ENCODE results near the gene ELMO3.

Gene ELMO3

DNA sequence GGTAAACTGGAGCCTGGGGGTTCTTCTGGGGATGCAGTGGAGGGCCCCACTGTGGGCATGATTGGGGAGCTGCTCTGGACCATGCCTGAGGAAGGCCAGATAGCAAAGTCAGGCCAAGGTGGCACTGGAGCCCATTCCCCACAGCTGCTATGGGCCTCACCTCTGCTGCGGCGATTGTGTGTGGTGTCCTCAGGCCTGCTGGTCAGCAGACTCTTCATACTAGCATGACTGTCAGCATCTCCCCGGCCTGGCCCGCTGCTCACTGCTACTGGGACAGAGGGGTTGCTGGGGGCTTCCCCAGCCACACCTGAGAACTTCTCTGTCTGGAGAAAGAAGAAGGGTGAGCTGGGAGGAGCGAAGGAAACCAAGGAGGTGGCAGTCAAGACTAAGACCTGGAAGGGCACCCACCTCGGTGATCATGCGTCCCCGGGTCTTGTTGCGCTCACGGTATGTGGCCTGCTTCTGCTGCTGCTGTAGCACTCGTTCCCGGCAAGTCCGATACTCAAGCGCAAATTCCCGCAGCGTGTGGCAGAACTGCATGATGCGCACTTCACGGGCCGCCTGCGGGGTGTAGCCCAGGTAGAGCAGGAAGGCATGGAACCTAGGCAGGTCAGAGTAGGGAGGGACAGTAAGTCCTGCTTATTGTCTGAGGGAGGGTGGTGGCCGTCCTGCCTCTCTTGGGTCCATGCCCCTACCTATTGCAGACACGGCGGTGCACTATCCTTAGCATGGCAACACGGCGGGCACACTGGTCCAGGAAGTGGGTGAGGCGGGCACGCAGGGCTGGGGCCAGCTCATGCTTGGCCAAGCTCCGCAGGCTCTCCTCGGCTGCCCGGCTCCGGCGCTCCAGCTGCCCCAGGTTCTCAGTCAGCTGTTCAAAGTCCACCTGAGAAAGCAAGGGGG, 31.2 kb downstream of the ELMO3 start:
- no peak for TF ChIP-seq Cebpa-rat (IDR thresholded peaks at IDR 0.05)
- H3K4me2 ChIP-seq = no peak overlapping the region
- peaks cover 66 to 73% (median 70%) of the 10 kb centered on the region in 11 experiments for H3K36me3 ChIP-seq
- H3K27ac ChIP-seq = no peak overlapping the region
- H3K9ac ChIP-seq = no peak overlapping the region
- H4K20me1 ChIP-seq = peaks cover 0 to 53% (median 38%) of the 10 kb centered on the region in 11 experiments; a peak in 15 of 22 replicates
- no peak overlapping the region for H3K4me3 ChIP-seq
- peaks cover 25 to 42% (median 36%) of the 10 kb centered on the region in 10 experiments for H3K4me1 ChIP-seq
- H3K27me3 ChIP-seq = no peaks in the 10 kb centered on the region
- H3K9me3 ChIP-seq (replicated peaks in 1 of 11) = no peaks in the 10 kb centered on the region

GRCh38 chr16:67230809-67231660, 32.1 kb downstream of the ELMO3 start:
- H3K9me3 ChIP-seq (replicated peaks in 1 of 11) = no peaks in the 10 kb centered on the region
- peaks cover 25 to 42% (median 36%) of the 10 kb centered on the region in 10 experiments for H3K4me1 ChIP-seq
- peaks cover 0 to 58% (median 38%) of the 10 kb centered on the region in 11 experiments; a peak in 15 of 22 replicates for H4K20me1 ChIP-seq
- no peak overlapping the region for H3K4me3 ChIP-seq
- H3K36me3 ChIP-seq = peaks cover 66 to 81% (median 78%) of the 10 kb centered on the region in 11 experiments
- no peak overlapping the region for H3K4me2 ChIP-seq
- no peak for TF ChIP-seq Cebpa-rat (IDR thresholded peaks at IDR 0.05)
- no peak overlapping the region for H3K9ac ChIP-seq
- no peaks in the 10 kb centered on the region for H3K27me3 ChIP-seq
- no peak overlapping the region for H3K27ac ChIP-seq

- Histone ChIP-seq H3K27me3 (no peaks in the 10 kb centered on the region), H4K20me1 (peaks cover 0 to 52% (median 38%) of the 10 kb centered on the region in 11 experiments; a peak in 16 of 22 replicates), H3K4me1 (peaks cover 14 to 44% (median 29%) of the 10 kb centered on the region in 10 experiments), H3K9me3 (replicated peaks in 1 of 11) (no peaks in the 10 kb centered on the region), H3K4me3 (no peak overlapping the region), H3K4me2 (no peak overlapping the region), H3K27ac (no peak overlapping the region), H3K36me3 (peaks cover 77 to 95% (median 90%) of the 10 kb centered on the region in 11 experiments), H3K9ac (no peak overlapping the region)
- TF ChIP-seq Cebpa-rat (IDR thresholded peaks at IDR 0.05) = no peak
Observed at GRCh38 chr16:67233596-67233995, 34.7 kb downstream of the ELMO3 start.

DNA sequence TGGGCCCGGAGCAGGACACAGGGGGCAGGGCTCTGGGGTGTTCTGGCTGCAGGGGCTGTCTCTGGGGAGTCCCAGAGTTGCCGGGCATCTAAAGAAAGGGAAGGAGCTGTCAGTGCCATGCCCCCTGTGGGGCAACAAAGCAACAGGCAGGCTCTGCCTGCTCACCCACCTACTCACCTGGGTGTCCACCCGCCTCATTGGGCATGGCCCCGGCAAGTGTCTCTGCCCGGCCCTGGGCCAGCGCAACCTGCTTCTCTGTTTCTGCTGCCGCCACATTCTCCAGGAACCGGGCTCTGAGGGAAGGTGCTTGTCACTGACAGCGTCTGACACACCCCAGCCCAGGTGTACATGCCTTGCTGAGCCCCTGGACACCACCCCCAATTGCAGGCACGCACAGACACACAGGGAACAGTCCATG, 35.3 kb downstream of the ELMO3 start:
- H3K4me2 ChIP-seq = 0 out of 22 replicates have a peak overlapping the region, but pooled peaks of 1 of the 11 experiments have one; percentile 83
- no peak overlapping the region for H3K4me3 ChIP-seq
- no peak overlapping the region for H3K27ac ChIP-seq
- peaks cover 77 to 95% (median 90%) of the 10 kb centered on the region in 11 experiments for H3K36me3 ChIP-seq
- H3K27me3 ChIP-seq = no peaks in the 10 kb centered on the region
- H4K20me1 ChIP-seq = peaks cover 0 to 51% (median 33%) of the 10 kb centered on the region in 11 experiments; a peak in 15 of 22 replicates
- H3K9me3 ChIP-seq (replicated peaks in 1 of 11) = no peaks in the 10 kb centered on the region
- peak overlapping the region in 3 of 11 experiments; percentile 9 to 80 (median 33); a peak in 2 of 22 replicates for H3K9ac ChIP-seq
- peaks cover 14 to 48% (median 31%) of the 10 kb centered on the region in 10 experiments for H3K4me1 ChIP-seq
- no peak for TF ChIP-seq Cebpa-rat (IDR thresholded peaks at IDR 0.05)

- H3K9ac ChIP-seq = peak overlapping the region; percentile 61 to 81 (median 76); a peak in 21 of 22 replicates
- H3K27ac ChIP-seq = peak overlapping the region; percentile 46 to 88 (median 78); a peak in 21 of 22 replicates
- H3K4me3 ChIP-seq = peak overlapping the region; percentile 31 to 66 (median 54); a peak in 19 of 20 replicates
- no peaks in the 10 kb centered on the region for H3K27me3 ChIP-seq
- no peaks in the 10 kb centered on the region for H3K9me3 ChIP-seq (replicated peaks in 1 of 11)
- peaks cover 14 to 66% (median 47%) of the 10 kb centered on the region in 10 experiments for H3K4me1 ChIP-seq
- no peak for TF ChIP-seq Cebpa-rat (IDR thresholded peaks at IDR 0.05)
- H3K4me2 ChIP-seq = peak overlapping the region; percentile 54 to 86 (median 79)
- H3K36me3 ChIP-seq = peaks cover 60 to 93% (median 78%) of the 10 kb centered on the region in 11 experiments
- peaks cover 0 to 46% (median 18%) of the 10 kb centered on the region in 11 experiments; a peak in 11 of 22 replicates for H4K20me1 ChIP-seq
Observed at GRCh38 chr16:67235816-67236562, 37.1 kb downstream of the ELMO3 start.

DNA sequence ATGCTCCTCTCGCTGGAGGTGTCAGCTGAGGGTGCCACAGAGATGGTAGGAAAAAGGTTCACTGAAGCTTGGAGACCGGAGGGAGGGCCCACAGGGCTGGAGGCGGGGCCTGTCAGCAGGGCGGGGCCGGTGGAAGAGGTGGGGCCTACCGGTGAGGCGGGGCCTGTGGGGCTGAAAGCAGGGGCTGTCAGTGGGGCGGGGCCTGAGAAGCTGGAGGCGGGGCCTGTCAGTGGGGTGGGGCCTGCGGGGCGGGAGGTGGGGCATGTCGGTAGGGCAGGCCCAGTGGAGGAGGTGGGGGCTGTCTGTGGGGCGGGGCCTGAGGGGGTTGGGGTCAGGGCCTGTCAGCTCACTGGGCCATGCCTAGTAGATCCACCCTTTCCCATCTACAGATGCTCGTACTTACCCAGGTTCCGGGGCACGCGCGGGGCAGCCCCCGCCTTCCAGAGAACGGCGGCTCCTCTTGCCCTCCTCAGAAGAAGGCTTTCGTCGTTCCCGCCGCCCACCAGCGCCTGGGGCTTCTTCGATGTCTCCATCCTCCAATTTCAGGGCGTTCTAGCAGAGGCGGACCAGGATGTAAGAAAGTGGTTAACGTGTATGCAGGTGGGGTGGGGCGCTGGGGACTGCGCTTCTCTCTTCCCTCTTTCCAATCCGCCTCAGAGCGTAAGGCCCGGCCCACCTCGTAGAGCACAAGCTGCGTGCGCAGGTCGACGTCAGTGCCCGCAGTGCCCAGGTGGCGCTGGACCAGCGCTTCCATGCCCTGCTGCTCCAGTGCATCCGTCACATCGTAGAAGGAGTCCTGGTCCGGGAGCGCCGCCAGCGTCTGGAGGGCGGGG, 37.8 kb downstream of the ELMO3 start:
- peaks cover 21 to 74% (median 55%) of the 10 kb centered on the region in 10 experiments for H3K4me1 ChIP-seq
- H3K36me3 ChIP-seq = peaks cover 52 to 85% (median 72%) of the 10 kb centered on the region in 11 experiments
- no peaks in the 10 kb centered on the region for H3K9me3 ChIP-seq (replicated peaks in 1 of 11)
- no peaks in the 10 kb centered on the region for H3K27me3 ChIP-seq
- H3K27ac ChIP-seq = peak overlapping the region; percentile 46 to 88 (median 78); a peak in 21 of 22 replicates
- H3K4me3 ChIP-seq = peak overlapping the region; percentile 31 to 66 (median 54); a peak in 19 of 20 replicates
- peak overlapping the region; percentile 61 to 81 (median 76); a peak in 21 of 22 replicates for H3K9ac ChIP-seq
- H4K20me1 ChIP-seq = peaks cover 0 to 38% (median 14%) of the 10 kb centered on the region in 11 experiments; a peak in 11 of 22 replicates
- peak overlapping the region; percentile 54 to 86 (median 79) for H3K4me2 ChIP-seq
- TF ChIP-seq Cebpa-rat (IDR thresholded peaks at IDR 0.05) = no peak
